HCT116 (cell line): Measurements from ENCODE around the gene ZNF750. TPM values are rescaled to one million over a fixed set of nuclear protein-coding genes. Genes with fewer than 3 reads are reported as not detected.

Experiments used
- ATAC-seq: fragments of 200-7000 bp; cut with Tn5 transposase; 2 replicates; pipeline ENCODE4 v1.9.1; 2020; ENCODE audit warnings: mild to moderate bottlenecking, moderate library complexity
- BruUV-seq: library from RNA; stranded (reverse); fragments of 400-500 nt; replicated peaks from 2 replicates; lab custom pipeline; 2021; lab: Mats Ljungman, UMichigan
- CTCF ChIA-PET: fragments of 300-600 bp; sonication (Branson Sonifier 250); formaldehyde crosslinking; loops from one replicate; lab custom pipeline; 2021; ENCODE audit warnings: antibody characterized with exemption; lab: Charles Lee
- POLR2A ChIA-PET: fragments of 300-600, 350-600 bp; sonication (Branson Sonifier 250); formaldehyde crosslinking; loops from one replicate; lab custom pipeline; 2021; ENCODE audit warnings: antibody characterized with exemption; lab: Charles Lee
- RAD21 ChIA-PET, 2 experiments: fragments of 300-600 bp; sonication (Branson Sonifier 250); formaldehyde crosslinking; loops; one replicate each; lab custom pipeline; 2023; ENCODE audit warnings: low total read pairs in 2 of 2; ENCODE audit not compliant: uncharacterized antibody in 2 of 2, unreplicated experiment in 2 of 2, low non-redundant PET in 1 of 2; lab: Charles Lee
- DNase-seq: peaks from one replicate; pipeline ENCODE4 v3.0.0-alpha.2; 2010; ENCODE audit warnings: low read depth, low spot score
- H2AFZ ChIP-seq: fragments of 200-600 bp; shearing (Covaris generic), sonication (generic); 2 replicates; pipeline ENCODE4 v1.6.1; 2017; ENCODE audit warnings: low read depth, mixed run types, mixed read lengths, antibody characterized with exemption, low read length; ENCODE audit not compliant: poor library complexity, severe bottlenecking
- H3K27ac ChIP-seq: 2 replicates; pipeline ENCODE4 v1.5.1; 2012; ENCODE audit warnings: low read depth, low read length
- H3K27me3 ChIP-seq: fragments of 200-600 bp; sonication (generic); 2 replicates; pipeline ENCODE4 v1.6.1; 2016; ENCODE audit warnings: mixed run types, low read length, mixed read lengths; ENCODE audit not compliant: insufficient read depth
- H3K36me3 ChIP-seq, 2 experiments: fragments of 200-500 bp in 1 of 2; fragments of 200-600 bp in 1 of 2; sonication (Bioruptor generic) in 1 of 2; sonication (generic) in 1 of 2; 2 replicates each; pipeline versions ENCODE4 v1.5.1 to v1.6.1; 2014 to 2016; ENCODE audit warnings: low read length in 2 of 2, inconsistent platforms in 1 of 2, mixed read lengths in 1 of 2, mixed run types in 1 of 2; ENCODE audit not compliant: insufficient read depth in 2 of 2, control insufficient read depth in 1 of 2
- H3K4me1 ChIP-seq, 2 experiments: fragments of 200-600 bp in 1 of 2; sonication (generic) in 1 of 2; 2 replicates each; pipeline versions ENCODE4 v1.5.1 to v1.6.1; 2012 to 2017; ENCODE audit warnings: low read length in 2 of 2, inconsistent platforms in 1 of 2, mild to moderate bottlenecking in 1 of 2, mixed read lengths in 1 of 2, mixed run types in 1 of 2, moderate library complexity in 1 of 2; ENCODE audit not compliant: insufficient read depth in 2 of 2, control insufficient read depth in 1 of 2
- H3K4me2 ChIP-seq: fragments of 200-600 bp; sonication (generic); 2 replicates; pipeline ENCODE4 v1.6.1; 2017; ENCODE audit warnings: mixed run types, low read length, mixed read lengths
- H3K4me3 ChIP-seq, 2 experiments: fragments of 200-600 bp in 1 of 2; sonication (generic) in 1 of 2; replicated peaks in 1 of 2; 2 replicates each; pipeline ENCODE4 v1.5.1; 2011 to 2016; ENCODE audit warnings: low read length in 2 of 2, control low read depth in 1 of 2, low read depth in 1 of 2, mild to moderate bottlenecking in 1 of 2, mixed read lengths in 1 of 2, mixed run types in 1 of 2
- H3K79me2 ChIP-seq: fragments of 200-600 bp; sonication (generic); 2 replicates; pipeline ENCODE4 v1.6.1; 2017; ENCODE audit warnings: mild to moderate bottlenecking, mixed run types, low read length, moderate library complexity, mixed read lengths; ENCODE audit not compliant: insufficient read depth
- H3K9ac ChIP-seq: fragments of 200-600 bp; sonication (generic); 2 replicates; pipeline ENCODE4 v1.6.1; 2016; ENCODE audit warnings: low read length, mixed read lengths
- H3K9me2 ChIP-seq: fragments of 200-600 bp; sonication (generic), shearing (Covaris generic); 2 replicates; pipeline ENCODE4 v1.6.1; 2017; ENCODE audit warnings: mixed run types, mild to moderate bottlenecking, moderate library complexity; ENCODE audit not compliant: insufficient read depth
- H3K9me3 ChIP-seq, 2 experiments: fragments of 200-500 bp in 1 of 2; fragments of 200-600 bp in 1 of 2; sonication (Bioruptor generic) in 1 of 2; sonication (generic) in 1 of 2; 2 replicates each; pipeline ENCODE4 v1.6.1; 2014 to 2017; ENCODE audit warnings: low read length in 2 of 2, mixed read lengths in 2 of 2, inconsistent platforms in 1 of 2, low read depth in 1 of 2, mild to moderate bottlenecking in 1 of 2, mixed run types in 1 of 2, moderate library complexity in 1 of 2; ENCODE audit not compliant: control insufficient read depth in 1 of 2, insufficient read depth in 1 of 2
- H4K20me1 ChIP-seq: fragments of 200-600 bp; sonication (generic), shearing (Covaris generic); 2 replicates; pipeline ENCODE4 v1.6.1; 2017; ENCODE audit warnings: mixed run types, mild to moderate bottlenecking, moderate library complexity; ENCODE audit not compliant: insufficient read depth
- CBX3 ChIP-seq: IDR thresholded peaks from 2 replicates; pipeline ENCODE4 v1.6.1; 2012; ENCODE audit warnings: low read depth
- EGR1 ChIP-seq: IDR thresholded peaks from 2 replicates; pipeline ENCODE4 v1.6.1; 2012; ENCODE audit warnings: low read depth
- ELF1 ChIP-seq: IDR thresholded peaks from 2 replicates; pipeline ENCODE4 v1.6.1; 2012; ENCODE audit warnings: low read depth, borderline replicate concordance
- JUND ChIP-seq: IDR thresholded peaks from 2 replicates; pipeline ENCODE4 v1.6.1; 2012
- POLR2A ChIP-seq: IDR thresholded peaks from 2 replicates; pipeline ENCODE4 v1.7.0; 2011; ENCODE audit warnings: borderline replicate concordance; ENCODE audit not compliant: insufficient read depth, insufficient read length; ENCODE audit errors: extremely low read depth
- POLR2AphosphoS5 ChIP-seq: IDR thresholded peaks from 2 replicates; pipeline ENCODE4 v1.6.1; 2011; ENCODE audit warnings: mild to moderate bottlenecking, low read depth, low read length, moderate library complexity
- RAD21 ChIP-seq: IDR thresholded peaks from 2 replicates; pipeline ENCODE4 v1.6.1; 2012; ENCODE audit warnings: low read depth, mild to moderate bottlenecking
- SIN3A ChIP-seq: IDR thresholded peaks from 2 replicates; pipeline ENCODE4 v1.6.1; 2012; ENCODE audit warnings: low read depth
- SP1 ChIP-seq: IDR thresholded peaks from 2 replicates; pipeline ENCODE4 v1.6.1; 2012; ENCODE audit warnings: low read depth
- SRF ChIP-seq: IDR thresholded peaks from 2 replicates; pipeline ENCODE4 v1.6.1; 2012; ENCODE audit warnings: low read depth
- TCF7L2 ChIP-seq: IDR thresholded peaks from 2 replicates; pipeline ENCODE4 v1.7.0; 2011; ENCODE audit warnings: borderline replicate concordance, inconsistent platforms; ENCODE audit not compliant: insufficient read depth, insufficient read length; ENCODE audit errors: extremely low read depth
- YY1 ChIP-seq: IDR thresholded peaks from 2 replicates; pipeline ENCODE4 v1.6.1; 2011; ENCODE audit warnings: low read length, low read depth, moderate library complexity, mild to moderate bottlenecking; ENCODE audit not compliant: insufficient replicate concordance; ENCODE audit errors: extremely low read depth
- intact Hi-C: fragments of 100-400 bp; cut with micrococcal nuclease; formaldehyde crosslinking; loops from 2 replicates; pipeline ENCODE4 v1.10.0; 2022
- total RNA-seq: library from RNA; stranded (reverse); gene quantifications from one replicate; pipeline ENCODE4 v1.2.1, GENCODE V29; 2021; ENCODE audit not compliant: unreplicated experiment
- TF ChIP-seq, protein P1 (sequence below): IDR thresholded peaks from 2 replicates; pipeline ENCODE4 v1.6.1; 2011; ENCODE audit warnings: mild to moderate bottlenecking, low read length, moderate library complexity; ENCODE audit not compliant: insufficient replicate concordance; ENCODE audit errors: extremely low read depth
- TF ChIP-seq, protein P2 (sequence below): IDR thresholded peaks from 2 replicates; pipeline ENCODE4 v1.6.1; 2012
- TF ChIP-seq, protein P3 (sequence below), 3 experiments: fragments of 200-600 bp in 1 of 3; sonication (generic) in 1 of 3; IDR thresholded peaks in 2 of 3; conservative IDR thresholded peaks in 1 of 3; 2 replicates each; pipeline ENCODE4 v1.5.1; 2012 to 2017; ENCODE audit warnings: low read depth in 2 of 3, low read length in 2 of 3, antibody characterized with exemption in 1 of 3, borderline replicate concordance in 1 of 3, control low read depth in 1 of 3, mild to moderate bottlenecking in 1 of 3, mixed read lengths in 1 of 3, mixed run types in 1 of 3, moderate library complexity in 1 of 3; ENCODE audit not compliant: insufficient read depth in 1 of 3

The ZNF750 gene
- total RNA-seq, 1 experiment from 2014 or later, result not detected

DNA sequence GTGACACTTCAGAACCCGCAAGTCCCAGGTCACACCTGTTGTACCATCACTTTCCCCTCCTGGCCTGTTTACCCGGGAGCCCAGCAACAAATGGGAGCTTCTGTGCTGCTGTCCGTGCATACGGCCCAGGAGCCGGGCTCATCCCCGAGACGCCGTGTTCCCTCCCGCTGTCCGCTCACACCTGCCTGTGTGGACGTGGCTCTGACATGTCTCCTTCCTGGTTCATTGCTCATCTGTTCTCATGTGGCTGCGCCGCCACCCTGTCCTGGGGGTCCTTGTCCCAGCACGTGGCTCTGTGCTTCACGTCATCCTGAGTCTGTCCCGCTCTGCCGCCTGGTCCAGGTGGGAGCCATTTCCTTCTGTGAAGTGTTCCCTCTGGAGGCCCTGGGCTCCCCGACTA is 50.0 kb downstream of the ZNF750 start:
- H3K9me3 ChIP-seq, result no peaks in the 10 kb centered on the region
- H3K4me2 ChIP-seq, result no peak overlapping the region
- BruUV-seq, result no TSS peak
- CTCF ChIA-PET, result no interaction called here
- no peak for DNase-seq
- RAD21 ChIA-PET, result no interaction called here
- TF ChIP-seq RAD21, result no peak
- TF ChIP-seq SIN3A, result no peak
- no peak for TF ChIP-seq YY1
- no peak for TF ChIP-seq SP1
- no peak for TF ChIP-seq POLR2A
- TF ChIP-seq CBX3, result no peak
- TF ChIP-seq ELF1, result no peak
- TF ChIP-seq POLR2AphosphoS5, result no peak
- TF ChIP-seq, protein P1, sequence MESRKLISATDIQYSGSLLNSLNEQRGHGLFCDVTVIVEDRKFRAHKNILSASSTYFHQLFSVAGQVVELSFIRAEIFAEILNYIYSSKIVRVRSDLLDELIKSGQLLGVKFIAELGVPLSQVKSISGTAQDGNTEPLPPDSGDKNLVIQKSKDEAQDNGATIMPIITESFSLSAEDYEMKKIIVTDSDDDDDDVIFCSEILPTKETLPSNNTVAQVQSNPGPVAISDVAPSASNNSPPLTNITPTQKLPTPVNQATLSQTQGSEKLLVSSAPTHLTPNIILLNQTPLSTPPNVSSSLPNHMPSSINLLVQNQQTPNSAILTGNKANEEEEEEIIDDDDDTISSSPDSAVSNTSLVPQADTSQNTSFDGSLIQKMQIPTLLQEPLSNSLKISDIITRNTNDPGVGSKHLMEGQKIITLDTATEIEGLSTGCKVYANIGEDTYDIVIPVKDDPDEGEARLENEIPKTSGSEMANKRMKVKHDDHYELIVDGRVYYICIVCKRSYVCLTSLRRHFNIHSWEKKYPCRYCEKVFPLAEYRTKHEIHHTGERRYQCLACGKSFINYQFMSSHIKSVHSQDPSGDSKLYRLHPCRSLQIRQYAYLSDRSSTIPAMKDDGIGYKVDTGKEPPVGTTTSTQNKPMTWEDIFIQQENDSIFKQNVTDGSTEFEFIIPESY, result no peak
- no peak for TF ChIP-seq SRF
- TF ChIP-seq TCF7L2, result no peak
- TF ChIP-seq JUND, result no peak
- TF ChIP-seq, protein P2, sequence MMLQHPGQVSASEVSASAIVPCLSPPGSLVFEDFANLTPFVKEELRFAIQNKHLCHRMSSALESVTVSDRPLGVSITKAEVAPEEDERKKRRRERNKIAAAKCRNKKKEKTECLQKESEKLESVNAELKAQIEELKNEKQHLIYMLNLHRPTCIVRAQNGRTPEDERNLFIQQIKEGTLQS, result no peak
- TF ChIP-seq, protein P3, sequence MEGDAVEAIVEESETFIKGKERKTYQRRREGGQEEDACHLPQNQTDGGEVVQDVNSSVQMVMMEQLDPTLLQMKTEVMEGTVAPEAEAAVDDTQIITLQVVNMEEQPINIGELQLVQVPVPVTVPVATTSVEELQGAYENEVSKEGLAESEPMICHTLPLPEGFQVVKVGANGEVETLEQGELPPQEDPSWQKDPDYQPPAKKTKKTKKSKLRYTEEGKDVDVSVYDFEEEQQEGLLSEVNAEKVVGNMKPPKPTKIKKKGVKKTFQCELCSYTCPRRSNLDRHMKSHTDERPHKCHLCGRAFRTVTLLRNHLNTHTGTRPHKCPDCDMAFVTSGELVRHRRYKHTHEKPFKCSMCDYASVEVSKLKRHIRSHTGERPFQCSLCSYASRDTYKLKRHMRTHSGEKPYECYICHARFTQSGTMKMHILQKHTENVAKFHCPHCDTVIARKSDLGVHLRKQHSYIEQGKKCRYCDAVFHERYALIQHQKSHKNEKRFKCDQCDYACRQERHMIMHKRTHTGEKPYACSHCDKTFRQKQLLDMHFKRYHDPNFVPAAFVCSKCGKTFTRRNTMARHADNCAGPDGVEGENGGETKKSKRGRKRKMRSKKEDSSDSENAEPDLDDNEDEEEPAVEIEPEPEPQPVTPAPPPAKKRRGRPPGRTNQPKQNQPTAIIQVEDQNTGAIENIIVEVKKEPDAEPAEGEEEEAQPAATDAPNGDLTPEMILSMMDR (IDR thresholded peaks at IDR 0.05 in 2 of 3, conservative IDR thresholded peaks at IDR 0.05 in 1 of 3; ENCODE audit: borderline replicate concordance in 1 of 3, insufficient read depth in 1 of 3, low read depth in 2 of 3, low read length in 2 of 3), result no peak
- no peak for TF ChIP-seq EGR1
- TF ChIP-seq, all 23 proteins: peak for 0
- Histone ChIP-seq H3K27ac (no peak overlapping the region), H3K79me2 (peaks cover 67% of the 10 kb centered on the region), H3K9ac (no peak overlapping the region), H3K36me3 (0 out of 4 replicates have a peak, but pooled peaks cover 0 to 3% of the 10 kb centered on the region in 2 experiments), H3K27me3 (no peaks in the 10 kb centered on the region), H4K20me1 (no peaks in the 10 kb centered on the region), H2AFZ (no peak overlapping the region), H3K4me3 (no peak overlapping the region), H3K4me1 (peaks cover 0 to 5% of the 10 kb centered on the region in 2 experiments; a peak in 1 of 4 replicates), H3K9me2 (no peaks in the 10 kb centered on the region)
- 0 out of 2 replicates have a peak, but pooled peaks have one; percentile 15 for ATAC-seq
- POLR2A ChIA-PET, result no interaction called here
- intact Hi-C loops, result no loop called here
